ENCODE results near the gene SLC25A4.
"Not testable (repeated sequence)": the region's sequence is repeated elsewhere in the genome, so short reads cannot be mapped to it uniquely, and the experiment has no call there.

SLC25A4 gene

GRCh38 chr4:185179488-185179887 lies 36.4 kb downstream of the SLC25A4 start:
- Histone ChIP-seq H3K9me3 (ENCODE audit: control insufficient read depth, insufficient read depth, low read length) (no peaks in the 10 kb centered on the region), H3K4me1 (ENCODE audit: insufficient read depth, low read length) (peaks cover 17% of the 10 kb centered on the region), H3K36me3 (ENCODE audit: insufficient read depth, low read length) (no peaks in the 10 kb centered on the region), H3K9ac (ENCODE audit: low read depth, low read length) (no peak overlapping the region)

GRCh38 chr4:185182239-185182638 lies 39.2 kb downstream of the SLC25A4 start:
- Histone ChIP-seq H3K9me3 (ENCODE audit: control insufficient read depth, insufficient read depth, low read length) (no peaks in the 10 kb centered on the region), H3K9ac (ENCODE audit: low read depth, low read length) (no peak overlapping the region), H3K4me1 (ENCODE audit: insufficient read depth, low read length) (peaks cover 18% of the 10 kb centered on the region), H3K36me3 (ENCODE audit: insufficient read depth, low read length) (no peaks in the 10 kb centered on the region)

- no peaks in the 10 kb centered on the region for H3K36me3 ChIP-seq (ENCODE audit: insufficient read depth, low read length)
- H3K9me3 ChIP-seq (ENCODE audit: control insufficient read depth, insufficient read depth, low read length): no peaks in the 10 kb centered on the region
- no peak overlapping the region for H3K9ac ChIP-seq (ENCODE audit: low read depth, low read length)
- peaks cover 18% of the 10 kb centered on the region for H3K4me1 ChIP-seq (ENCODE audit: insufficient read depth, low read length)
Observed at GRCh38 chr4:185183622-185184281, 40.7 kb downstream of the SLC25A4 start.

- Histone ChIP-seq H3K36me3 (ENCODE audit: insufficient read depth, low read length) (peaks cover 5% of the 10 kb centered on the region), H3K4me1 (ENCODE audit: insufficient read depth, low read length) (peaks cover 15% of the 10 kb centered on the region)
Observed at GRCh38 chr4:185186769-185187168, 43.7 kb downstream of the SLC25A4 start.

GRCh38 chr4:185189606-185190305 lies 46.7 kb downstream of the SLC25A4 start:
- Histone ChIP-seq H3K9ac (ENCODE audit: low read depth, low read length) (no peak overlapping the region), H3K4me1 (ENCODE audit: insufficient read depth, low read length) (no peaks in the 10 kb centered on the region; the same call in 1 of the 2 replicates), H3K36me3 (ENCODE audit: insufficient read depth, low read length) (peaks cover 5% of the 10 kb centered on the region), H3K9me3 (ENCODE audit: control insufficient read depth, insufficient read depth, low read length) (no peaks in the 10 kb centered on the region)

More at GRCh38 chr4:185186769-185187168, 43.7 kb downstream of the SLC25A4 start:
- Histone ChIP-seq H3K9me3 (ENCODE audit: control insufficient read depth, insufficient read depth, low read length) (no peaks in the 10 kb centered on the region), H3K9ac (ENCODE audit: low read depth, low read length) (no peak overlapping the region)

GRCh38 chr4:185190306-185190856 lies 47.3 kb downstream of the SLC25A4 start:
- no peak overlapping the region for H3K9ac ChIP-seq (ENCODE audit: low read depth, low read length)
- no peaks in the 10 kb centered on the region; the same call in 1 of the 2 replicates for H3K4me1 ChIP-seq (ENCODE audit: insufficient read depth, low read length)
- no peaks in the 10 kb centered on the region for H3K9me3 ChIP-seq (ENCODE audit: control insufficient read depth, insufficient read depth, low read length)
- H3K36me3 ChIP-seq (ENCODE audit: insufficient read depth, low read length): peaks cover 5% of the 10 kb centered on the region

- Histone ChIP-seq H3K9me3 (ENCODE audit: control insufficient read depth, insufficient read depth, low read length) (no peaks in the 10 kb centered on the region), H3K9ac (ENCODE audit: low read depth, low read length) (no peak overlapping the region), H3K36me3 (ENCODE audit: insufficient read depth, low read length) (peaks cover 5% of the 10 kb centered on the region), H3K4me1 (ENCODE audit: insufficient read depth, low read length) (no peaks in the 10 kb centered on the region; the same call in 1 of the 2 replicates)
Observed at GRCh38 chr4:185192059-185192458, 49.0 kb downstream of the SLC25A4 start.

- H3K36me3 ChIP-seq (ENCODE audit: insufficient read depth, low read length): peaks cover 3% of the 10 kb centered on the region
- H3K9me3 ChIP-seq (ENCODE audit: control insufficient read depth, insufficient read depth, low read length): no peaks in the 10 kb centered on the region
- H3K4me1 ChIP-seq (ENCODE audit: insufficient read depth, low read length): no peaks in the 10 kb centered on the region
- no peak overlapping the region for H3K9ac ChIP-seq (ENCODE audit: low read depth, low read length)
Observed at GRCh38 chr4:185194924-185195888, 52.1 kb downstream of the SLC25A4 start.

- Histone ChIP-seq H3K9me3 (ENCODE audit: control insufficient read depth, insufficient read depth, low read length) (no peaks in the 10 kb centered on the region), H3K9ac (ENCODE audit: low read depth, low read length) (no peak overlapping the region), H3K36me3 (ENCODE audit: insufficient read depth, low read length) (no peaks in the 10 kb centered on the region), H3K4me1 (ENCODE audit: insufficient read depth, low read length) (0 out of 2 replicates have a peak, but pooled peaks cover 3% of the 10 kb centered on the region)
Observed at GRCh38 chr4:185196437-185196836, 53.4 kb downstream of the SLC25A4 start.

- peaks cover 11% of the 10 kb centered on the region for H3K4me1 ChIP-seq (ENCODE audit: insufficient read depth, low read length)
- H3K9me3 ChIP-seq (ENCODE audit: control insufficient read depth, insufficient read depth, low read length); H3K36me3 ChIP-seq (ENCODE audit: insufficient read depth, low read length); H3K9ac ChIP-seq (ENCODE audit: low read depth, low read length): not testable (repeated sequence)
Observed at GRCh38 chr4:185198189-185198588, 55.1 kb downstream of the SLC25A4 start.

Measured in ES-I3 (cell line).